Islet precursor cell (in vitro differentiated cells): Measurements from ENCODE around the gene HYAL2.

ENCODE experiments used
- DNase-seq: peaks from one replicate; pipeline ENCODE4 v3.0.0-alpha.2; 2018

HYAL2 gene

DNA sequence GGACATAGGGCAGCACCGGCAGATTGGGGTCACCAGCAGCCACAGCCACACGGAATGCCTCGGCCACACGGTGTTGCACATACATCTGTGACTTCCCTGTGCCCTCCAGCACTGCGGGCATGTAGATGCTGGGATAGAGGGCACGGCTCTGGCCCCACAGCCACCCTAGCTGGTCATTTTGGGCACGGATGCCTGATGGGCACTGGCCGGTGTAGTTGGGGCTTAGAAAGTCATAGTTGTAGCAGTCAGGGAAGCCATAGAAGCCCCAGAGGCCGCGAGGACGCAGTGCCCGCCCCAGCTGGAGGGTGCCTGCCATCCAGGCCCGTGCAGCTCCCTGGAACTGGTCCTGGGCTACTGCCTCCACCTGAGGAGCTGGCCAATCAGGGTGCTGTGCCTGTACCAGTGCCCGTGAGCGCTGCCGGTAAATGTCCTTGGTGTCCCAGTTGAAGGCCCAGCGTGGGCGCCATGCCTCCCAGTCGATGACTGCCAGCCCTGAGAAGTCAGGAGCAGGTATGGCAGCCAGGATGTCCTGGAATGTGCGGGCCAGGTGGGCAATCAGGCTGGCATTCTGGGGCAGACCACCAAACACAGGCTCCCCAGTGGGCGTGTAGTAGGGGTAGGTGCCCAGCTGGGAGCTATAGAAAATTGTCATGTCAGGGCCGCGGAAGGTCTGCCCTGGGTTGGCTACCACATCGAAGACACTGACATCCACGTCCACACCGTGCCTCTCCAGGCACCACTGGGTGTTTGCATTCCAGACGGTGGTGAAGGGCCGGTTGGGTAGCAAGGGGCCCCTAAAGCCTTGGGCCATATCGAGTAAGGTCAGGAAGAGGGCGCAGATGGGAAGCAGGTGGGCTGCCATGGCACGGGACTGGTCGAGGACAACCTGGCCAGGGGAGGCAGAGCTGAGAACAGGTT, 20.2 kb downstream of the HYAL2 start:
- DNase-seq = peak; percentile 50

DNA sequence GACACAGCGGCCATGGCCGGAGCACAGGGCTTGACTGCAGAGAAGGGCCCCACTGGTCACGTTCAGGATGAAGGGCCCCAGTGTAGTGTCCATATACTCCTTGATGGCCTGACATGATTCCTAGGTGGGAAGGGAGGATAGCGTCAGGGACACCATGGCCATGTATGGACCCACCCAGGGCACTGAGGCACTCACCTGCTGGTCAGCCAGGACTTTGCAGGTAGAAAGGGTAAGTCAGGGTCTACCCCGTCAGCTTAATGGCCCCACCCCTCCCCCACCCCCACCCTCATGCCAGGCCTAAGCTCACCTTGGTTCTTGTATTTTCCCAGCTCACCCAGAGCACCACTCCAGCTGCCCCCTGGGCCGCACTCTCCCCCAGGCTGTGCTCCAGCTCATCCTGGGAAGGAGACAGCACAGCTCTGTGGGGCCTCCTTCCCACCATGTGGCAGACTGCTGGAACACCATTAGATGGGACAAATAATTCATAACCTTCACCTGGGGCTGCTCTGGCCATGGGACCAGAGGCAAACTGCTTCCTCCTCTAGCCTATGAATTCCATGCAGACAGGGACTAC, 21.8 kb downstream of the HYAL2 start:
- peak; percentile 45 for DNase-seq

GRCh38 chr3:50299929-50300680, 22.4 kb downstream of the HYAL2 start:
- peak; percentile 50 for DNase-seq

GRCh38 chr3:50299638-50299928, 23.0 kb downstream of the HYAL2 start:
- DNase-seq = no peak

GRCh38 chr3:50298836-50299637, 23.5 kb downstream of the HYAL2 start, which contains the start of the genes HYAL3 and NAA80:
HYAL3 (minus strand) TSS chr3:50299405; CDS start chr3:50295602, 3,803 bp downstream.
NAA80 (minus strand) TSS chr3:50299405; CDS start chr3:50297463, 1,942 bp downstream.
- peak; percentile 100 for DNase-seq

- peak; percentile 47 for DNase-seq
Measured at GRCh38 chr3:50297896-50298725, 24.4 kb downstream of the HYAL2 start.

DNA sequence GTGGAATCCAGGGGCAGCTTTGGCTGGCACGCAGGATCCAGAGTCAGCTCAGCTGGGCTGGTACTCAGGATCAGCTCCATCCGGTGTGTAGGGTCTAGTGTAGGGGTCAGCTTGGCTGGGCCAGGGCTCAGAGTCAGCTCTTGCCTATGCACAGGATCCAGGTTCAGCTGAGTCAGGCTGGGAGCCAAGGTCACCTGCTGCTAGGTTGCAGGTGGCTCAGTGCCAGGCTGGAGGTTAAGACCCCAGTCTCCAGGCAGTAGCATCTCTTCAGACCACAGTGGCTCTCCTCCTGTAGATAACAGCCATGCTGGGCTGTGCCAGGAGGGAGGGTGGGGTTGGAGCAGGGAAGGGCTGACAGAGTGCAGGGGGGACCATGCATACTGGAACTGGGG, 25.2 kb downstream of the HYAL2 start:
- peak; percentile 39 for DNase-seq

- DNase-seq = peak; percentile 46
Measured at GRCh38 chr3:50296721-50297383, 25.7 kb downstream of the HYAL2 start.

DNA sequence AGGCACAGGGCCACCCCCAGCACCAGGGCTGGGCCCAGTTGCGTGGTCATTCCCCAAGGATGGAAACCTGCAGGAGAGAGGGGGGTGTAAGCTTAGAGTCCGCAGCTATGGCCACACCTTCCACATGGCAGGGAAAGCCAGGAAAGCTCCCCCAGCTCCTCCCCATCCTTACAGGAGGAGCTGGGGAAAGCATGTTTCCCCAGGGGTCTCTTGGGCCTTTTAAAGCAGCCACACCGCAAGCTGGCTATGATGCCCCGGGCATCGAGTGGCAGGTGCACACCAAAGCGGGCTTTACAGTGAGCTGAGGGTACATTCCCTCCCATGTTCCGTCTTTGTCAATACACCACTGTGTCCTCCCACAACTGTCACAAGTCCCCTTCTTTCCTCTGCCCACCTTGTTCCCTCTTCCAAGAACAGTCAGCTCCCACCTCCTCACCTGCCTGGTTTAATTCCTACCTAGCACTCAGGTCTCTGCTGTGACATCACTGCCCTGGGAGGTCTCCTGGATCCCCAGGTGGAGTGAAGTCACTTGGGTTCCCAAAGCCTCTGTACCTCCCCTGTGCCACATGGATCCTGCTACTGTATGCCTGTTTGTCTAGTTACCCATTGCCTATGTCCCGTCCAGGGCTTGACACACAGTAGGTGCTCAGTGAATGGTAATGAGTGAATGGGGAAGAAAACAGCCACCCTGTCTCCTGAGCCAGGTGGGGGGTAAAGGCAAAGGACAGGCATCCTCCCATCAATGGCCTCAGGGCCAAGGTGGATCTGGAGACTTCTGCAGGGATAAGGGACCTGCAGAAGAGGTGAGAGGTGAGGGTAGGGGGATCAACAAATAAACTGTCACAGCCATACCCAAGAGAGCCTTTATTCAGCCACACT, 26.8 kb downstream of the HYAL2 start:
- DNase-seq = peak; percentile 32

- DNase-seq = peak; percentile 45
Measured at GRCh38 chr3:50294492-50295403, 27.8 kb downstream of the HYAL2 start.

DNA sequence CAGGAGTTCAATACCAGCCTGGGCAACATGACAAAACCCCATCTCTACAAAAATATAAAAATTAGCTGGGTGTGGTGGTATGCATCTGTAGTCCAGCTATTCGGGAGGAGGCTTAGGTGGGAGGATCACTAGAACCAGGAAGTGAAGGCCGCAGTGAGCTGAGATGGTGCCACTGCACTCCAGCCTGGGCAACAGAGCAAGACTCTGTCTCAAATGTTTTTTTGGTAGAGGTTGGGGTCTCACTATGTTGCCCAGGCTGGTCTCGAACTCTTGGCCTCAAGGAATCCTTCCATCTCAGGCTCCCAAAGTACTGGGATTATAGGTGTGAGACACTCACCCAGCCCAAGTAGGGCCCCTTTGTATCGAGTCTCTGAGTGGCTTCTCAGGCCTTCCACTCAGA, 28.5 kb downstream of the HYAL2 start:
- DNase-seq = peak; percentile 28

- DNase-seq = peak; percentile 43
Measured at GRCh38 chr3:50293079-50293801, 29.3 kb downstream of the HYAL2 start.

GRCh38 chr3:50292159-50293078, 30.1 kb downstream of the HYAL2 start, which contains the start of gene IFRD2:
IFRD2 (minus strand) TSS chr3:50292429; CDS start chr3:50292274, 155 bp downstream.
- DNase-seq = peak; percentile 99

GRCh38 chr3:50290161-50290641, 32.3 kb downstream of the HYAL2 start:
- peak; percentile 41 for DNase-seq

DNA sequence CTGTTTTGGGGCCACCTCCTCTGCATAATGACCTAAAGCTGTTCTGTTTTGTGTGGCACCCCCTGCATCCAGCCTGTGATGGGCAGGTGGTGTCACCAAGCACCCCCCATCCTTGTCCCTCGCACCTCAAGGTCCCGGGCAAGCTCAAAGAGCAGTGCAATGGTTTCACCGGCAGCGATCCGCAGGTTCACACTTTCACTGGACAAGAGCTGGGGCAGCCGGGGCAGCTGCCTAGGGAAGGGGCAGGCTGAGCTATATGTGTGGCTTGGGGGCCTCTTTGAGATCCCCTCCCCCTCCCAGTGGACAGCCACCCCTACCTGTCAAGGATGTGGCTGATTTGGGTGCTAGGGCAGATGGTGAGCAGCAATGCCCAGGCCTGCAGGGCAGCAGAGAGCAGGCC, 33.4 kb downstream of the HYAL2 start:
- peak; percentile 41 for DNase-seq

- peak; percentile 33 for DNase-seq
Measured at GRCh38 chr3:50288387-50289007, 34.0 kb downstream of the HYAL2 start.
